Measurements from ENCODE around the gene SUGP2. TPM values are rescaled to one million over a fixed set of nuclear protein-coding genes. Genes with fewer than 3 reads are reported as not detected.

The SUGP2 gene
- 10 to 100 TPM; 14.3 to 35.2 (median 31.7) TPM for polyA plus RNA-seq

GRCh38 chr19:19033426-19034203 is at the start of gene SUGP2, which contains the start of gene ARMC6:
SUGP2 (minus strand) TSS chr19:19033517; CDS start chr19:19031071, 2,446 bp downstream.
ARMC6 (plus strand) TSS chr19:19033603; CDS start chr19:19034210, 607 bp downstream.
- 0% methylated on average over 86 to 94 of the region's 94 CpGs for WGBS, 3 donors

GRCh38 chr19:19081642-19082151 is 48.4 kb upstream of the SUGP2 start:
- no peak overlapping the region for H3K27ac ChIP-seq (ENCODE audit: low read depth, low read length)
- 73 to 82% (median 74%) methylated on average over 16 of the region's 16 CpGs for WGBS, 3 donors

More at GRCh38 chr19:19033426-19034203, at the start of gene SUGP2, which contains the start of gene ARMC6:
- peak within 1 kb of the TSS; percentile 52 for H3K27ac ChIP-seq (ENCODE audit: low read depth, low read length)

GRCh38 chr19:19079571-19079970 is 46.3 kb upstream of the SUGP2 start:
- 100% methylated on average over 1 of the region's 1 CpG for WGBS, 3 donors
- no peak overlapping the region for H3K27ac ChIP-seq (ENCODE audit: low read depth, low read length)

GRCh38 chr19:19078801-19079200 is 45.5 kb upstream of the SUGP2 start:
- whole genome bisulfite sequencing, 3 donors, result 80 to 96% (median 86%) methylated on average over 6 of the region's 6 CpGs
- no peak overlapping the region for H3K27ac ChIP-seq (ENCODE audit: low read depth, low read length)

GRCh38 chr19:19077103-19077502 is 43.8 kb upstream of the SUGP2 start:
- 77 to 94% (median 77%) methylated on average over 7 of the region's 7 CpGs for WGBS, 3 donors
- H3K27ac ChIP-seq (ENCODE audit: low read depth, low read length), result no peak overlapping the region

- H3K27ac ChIP-seq (ENCODE audit: low read depth, low read length), result no peak overlapping the region
- 76 to 87% (median 77%) methylated on average over 1 of the region's 1 CpG for WGBS, 3 donors
These were observed 43.2 kb upstream of the SUGP2 start for GRCh38 chr19:19076476-19076875.

GRCh38 chr19:19075126-19075525 is 41.8 kb upstream of the SUGP2 start:
- WGBS, 3 donors, result 86 to 90% (median 89%) methylated on average over 8 of the region's 8 CpGs

GRCh38 chr19:19074196-19074882 is 41.0 kb upstream of the SUGP2 start:
- 57 to 64% (median 62%) methylated on average over 13 of the region's 13 CpGs for WGBS, 3 donors
- no peak overlapping the region for H3K27ac ChIP-seq (ENCODE audit: low read depth, low read length)

More at GRCh38 chr19:19075126-19075525, 41.8 kb upstream of the SUGP2 start:
- no peak overlapping the region for H3K27ac ChIP-seq (ENCODE audit: low read depth, low read length)

GRCh38 chr19:19071897-19072296 is 38.6 kb upstream of the SUGP2 start:
- H3K27ac ChIP-seq (ENCODE audit: low read depth, low read length), result no peak overlapping the region
- WGBS, 3 donors, result 96 to 97% (median 97%) methylated on average over 8 of the region's 8 CpGs

- 75 to 79% (median 77%) methylated on average over 11 of the region's 11 CpGs for WGBS, 3 donors
- no peak overlapping the region for H3K27ac ChIP-seq (ENCODE audit: low read depth, low read length)
These were observed 35.6 kb upstream of the SUGP2 start for GRCh38 chr19:19068659-19069654.

- WGBS, 3 donors, result 71 to 88% (median 74%) methylated on average over 11 of the region's 11 CpGs
- no peak overlapping the region for H3K27ac ChIP-seq (ENCODE audit: low read depth, low read length)
These were observed 34.2 kb upstream of the SUGP2 start for GRCh38 chr19:19067276-19068072.

- no peak overlapping the region for H3K27ac ChIP-seq (ENCODE audit: low read depth, low read length)
- 2 to 3% (median 2%) methylated on average over 25 of the region's 25 CpGs for WGBS, 3 donors
These were observed 31.8 kb upstream of the SUGP2 start for GRCh38 chr19:19064811-19065745.

- 1 to 2% (median 1%) methylated on average over 28 to 29 of the region's 29 CpGs for whole genome bisulfite sequencing, 3 donors
- H3K27ac ChIP-seq (ENCODE audit: low read depth, low read length), result no peak overlapping the region
These were observed 30.9 kb upstream of the SUGP2 start for GRCh38 chr19:19064098-19064722.

- WGBS, 3 donors, result 3% methylated on average over 58 to 77 of the region's 77 CpGs
- H3K27ac ChIP-seq (ENCODE audit: low read depth, low read length), result no peak within 1 kb of the TSS
These were observed 30.1 kb upstream of the SUGP2 start, which contains the start of gene SLC25A42 for GRCh38 chr19:19063183-19064097. SLC25A42 (plus strand) TSS chr19:19063994; CDS start chr19:19096125, 32,131 bp downstream.

All from adipose tissue (tissue), 3 donors.